ENCODE results near the gene TP73.
"Not testable (repeated sequence)": the region's sequence is repeated elsewhere in the genome, so short reads cannot be mapped to it uniquely, and the experiment has no call there.

Gene TP73

GRCh38 chr1:3746389-3746829 lies 94.1 kb downstream of the TP73 start:
- TF ChIP-seq CTCF (conservative IDR thresholded peaks at IDR 0.05; ENCODE audit: low read depth, low read length): no peak

GRCh38 chr1:3746830-3747521 lies 94.7 kb downstream of the TP73 start:
- TF ChIP-seq CTCF (conservative IDR thresholded peaks at IDR 0.05; ENCODE audit: low read depth, low read length): no peak
- peak; percentile 26 for DNase-seq (ENCODE audit: low read depth)
- H3K4me3 ChIP-seq (ENCODE audit: low read length): peak overlapping the region; percentile 68

More at GRCh38 chr1:3746389-3746829, 94.1 kb downstream of the TP73 start:
- no peak for DNase-seq (ENCODE audit: low read depth)
- H3K4me3 ChIP-seq (ENCODE audit: low read length): peak overlapping the region; percentile 68

GRCh38 chr1:3747522-3747848 lies 95.2 kb downstream of the TP73 start:
- peak overlapping the region; percentile 68 for H3K4me3 ChIP-seq (ENCODE audit: low read length)
- no peak for DNase-seq (ENCODE audit: low read depth)
- TF ChIP-seq CTCF (conservative IDR thresholded peaks at IDR 0.05; ENCODE audit: low read depth, low read length): no peak

- H3K4me3 ChIP-seq (ENCODE audit: low read length): no peak overlapping the region
- no peak for TF ChIP-seq CTCF (conservative IDR thresholded peaks at IDR 0.05; ENCODE audit: low read depth, low read length)
- no peak for DNase-seq (ENCODE audit: low read depth)
Observed at GRCh38 chr1:3747903-3748302, 95.6 kb downstream of the TP73 start.

- DNase-seq (ENCODE audit: low read depth); H3K4me3 ChIP-seq (ENCODE audit: low read length): not testable (repeated sequence)
Observed at GRCh38 chr1:3748316-3748900, 96.1 kb downstream of the TP73 start.

- no peak for TF ChIP-seq CTCF (conservative IDR thresholded peaks at IDR 0.05; ENCODE audit: low read depth, low read length)
- DNase-seq (ENCODE audit: low read depth): no peak
- H3K4me3 ChIP-seq (ENCODE audit: low read length): no peak overlapping the region
Observed at GRCh38 chr1:3749512-3749911, 97.2 kb downstream of the TP73 start.

- TF ChIP-seq CTCF (conservative IDR thresholded peaks at IDR 0.05; ENCODE audit: low read depth, low read length): no peak
- no peak overlapping the region for H3K4me3 ChIP-seq (ENCODE audit: low read length)
- DNase-seq (ENCODE audit: low read depth): no peak
Observed at GRCh38 chr1:3750741-3751140, 98.4 kb downstream of the TP73 start.

Measured in retinal pigment epithelial cell (primary cell).